Stimulated activated CD4-positive, alpha-beta T cell treated with anti-CD3 and anti-CD28 coated beads, Interleukin-15, amount 100 ng/mL, for 1 hour (primary cell): ENCODE data around the gene TTLL5.

Experiments
- DNase-seq, 2 donors: peaks; one replicate each; pipeline ENCODE4 v3.0.0-alpha.2; 2020; ENCODE audit warnings: low read depth in 1 of 2, low spot score in 1 of 2

The TTLL5 gene

GRCh38 chr14:75944607-75945241, 283.7 kb downstream of the TTLL5 start:
- DNase-seq: no peak

- DNase-seq: no peak
These were observed 285.7 kb downstream of the TTLL5 start for GRCh38 chr14:75946785-75947184.

- no peak for DNase-seq
These were observed 291.4 kb downstream of the TTLL5 start for GRCh38 chr14:75952489-75952888.

GRCh38 chr14:75959031-75959430, 298.0 kb downstream of the TTLL5 start:
- no peak for DNase-seq

GRCh38 chr14:75960231-75960630, 299.2 kb downstream of the TTLL5 start:
- no peak for DNase-seq

- no peak for DNase-seq
These were observed 300.6 kb downstream of the TTLL5 start for GRCh38 chr14:75961662-75962061.

GRCh38 chr14:75967866-75968265, 306.8 kb downstream of the TTLL5 start:
- no peak for DNase-seq

- DNase-seq: no peak
These were observed 307.4 kb downstream of the TTLL5 start for GRCh38 chr14:75968456-75968855.

GRCh38 chr14:75969126-75969525, 308.1 kb downstream of the TTLL5 start:
- no peak for DNase-seq

- no peak for DNase-seq
These were observed 308.8 kb downstream of the TTLL5 start for GRCh38 chr14:75969891-75970290.

- no peak for DNase-seq
These were observed 309.9 kb downstream of the TTLL5 start for GRCh38 chr14:75970989-75971388.

- no peak for DNase-seq
These were observed 310.5 kb downstream of the TTLL5 start for GRCh38 chr14:75971509-75971908.

GRCh38 chr14:75972801-75973421, 311.9 kb downstream of the TTLL5 start:
- DNase-seq: no peak

- no peak for DNase-seq
These were observed 316.0 kb downstream of the TTLL5 start for GRCh38 chr14:75976826-75977581.

- no peak for DNase-seq
These were observed 316.5 kb downstream of the TTLL5 start for GRCh38 chr14:75977582-75977943.

GRCh38 chr14:75978249-75978731, 317.2 kb downstream of the TTLL5 start:
- no peak for DNase-seq

- no peak for DNase-seq
These were observed 318.1 kb downstream of the TTLL5 start for GRCh38 chr14:75979071-75979571.

- DNase-seq: no peak
These were observed 318.9 kb downstream of the TTLL5 start for GRCh38 chr14:75979648-75980565.

- no peak for DNase-seq
These were observed 319.8 kb downstream of the TTLL5 start for GRCh38 chr14:75980856-75981255.

GRCh38 chr14:75981426-75982265, 320.6 kb downstream of the TTLL5 start, which contains the start of gene TGFB3:
TSS of gene TGFB3 (minus strand) at chr14:75981995. CDS start at chr14:75980893, 1,102 bp downstream.
- peak; percentile 31 to 35 for DNase-seq
